ENCODE data around the gene CDIP1.

GRCh38 chr16:4506450-4506849 lies 32.1 kb downstream of the CDIP1 start:
- TF ChIP-seq, protein P1, sequence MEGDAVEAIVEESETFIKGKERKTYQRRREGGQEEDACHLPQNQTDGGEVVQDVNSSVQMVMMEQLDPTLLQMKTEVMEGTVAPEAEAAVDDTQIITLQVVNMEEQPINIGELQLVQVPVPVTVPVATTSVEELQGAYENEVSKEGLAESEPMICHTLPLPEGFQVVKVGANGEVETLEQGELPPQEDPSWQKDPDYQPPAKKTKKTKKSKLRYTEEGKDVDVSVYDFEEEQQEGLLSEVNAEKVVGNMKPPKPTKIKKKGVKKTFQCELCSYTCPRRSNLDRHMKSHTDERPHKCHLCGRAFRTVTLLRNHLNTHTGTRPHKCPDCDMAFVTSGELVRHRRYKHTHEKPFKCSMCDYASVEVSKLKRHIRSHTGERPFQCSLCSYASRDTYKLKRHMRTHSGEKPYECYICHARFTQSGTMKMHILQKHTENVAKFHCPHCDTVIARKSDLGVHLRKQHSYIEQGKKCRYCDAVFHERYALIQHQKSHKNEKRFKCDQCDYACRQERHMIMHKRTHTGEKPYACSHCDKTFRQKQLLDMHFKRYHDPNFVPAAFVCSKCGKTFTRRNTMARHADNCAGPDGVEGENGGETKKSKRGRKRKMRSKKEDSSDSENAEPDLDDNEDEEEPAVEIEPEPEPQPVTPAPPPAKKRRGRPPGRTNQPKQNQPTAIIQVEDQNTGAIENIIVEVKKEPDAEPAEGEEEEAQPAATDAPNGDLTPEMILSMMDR (IDR thresholded peaks at IDR 0.05; ENCODE audit: control extremely low read depth in 1 of 3, insufficient read depth in 1 of 3, low read depth in 1 of 3, low read length in 3 of 3): peak; percentile 53 to 99 (median 81)
- TF ChIP-seq EZH2 (IDR thresholded peaks at IDR 0.05; ENCODE audit: low read depth, low read length, severe bottlenecking): no peak
- TF ChIP-seq POLR2A (IDR thresholded peaks at IDR 0.05; ENCODE audit: control extremely low read depth in 1 of 2, low read depth in 2 of 2, low read length in 2 of 2): no peak
- TF ChIP-seq CHD7 (IDR thresholded peaks at IDR 0.05; ENCODE audit: insufficient replicate concordance, low read length): no peak
- TF ChIP-seq SRF (IDR thresholded peaks at IDR 0.05; ENCODE audit: low read depth, low read length): no peak
- no peak for TF ChIP-seq NRF1 (IDR thresholded peaks at IDR 0.05; ENCODE audit: low read depth, low read length)
- TF ChIP-seq POU5F1 (IDR thresholded peaks at IDR 0.05; ENCODE audit: low read depth, low read length): no peak
- TF ChIP-seq HDAC2 (IDR thresholded peaks at IDR 0.05; ENCODE audit: borderline replicate concordance in 1 of 2, low read depth in 2 of 2, low read length in 2 of 2): no peak

Data from H1 (cell line).